Upper lobe of left lung (tissue), 4 donors: ENCODE data around the gene OR51B5.

Source experiments
- CTCF ChIP-seq, 6 experiments: fragments of 450-650 bp in 4 of 6; fragments of 200-600 bp in 2 of 6; sonication (generic) in 2 of 6; IDR thresholded peaks; one replicate each; pipeline ENCODE4 v1.5.1; 2016 to 2019; ENCODE audit warnings: antibody characterized with exemption in 6 of 6
- EP300 ChIP-seq, 4 donors: sonication (generic); formaldehyde crosslinking; IDR thresholded peaks; one replicate each; pipeline ENCODE4 v1.5.1; 2017; ENCODE audit warnings: antibody characterized with exemption in 4 of 4, control low read depth in 2 of 4
- POLR2A ChIP-seq, 4 donors: fragments of 450-650 bp; IDR thresholded peaks; one replicate each; pipeline ENCODE4 v1.5.1; 2016 to 2017; ENCODE audit warnings: antibody characterized with exemption in 4 of 4, mild to moderate bottlenecking in 2 of 4
- POLR2AphosphoS5 ChIP-seq, 2 donors: sonication (generic); formaldehyde crosslinking; IDR thresholded peaks; one replicate each; pipeline ENCODE4 v1.5.1; 2017; ENCODE audit warnings: antibody characterized with exemption in 2 of 2

GRCh38 chr11:5310423-5310822, 32.9 kb downstream of the OR51B5 start:
- TF ChIP-seq CTCF (IDR thresholded peaks at IDR 0.05) = no peak
- no peak for TF ChIP-seq EP300 (IDR thresholded peaks at IDR 0.05)
- TF ChIP-seq POLR2AphosphoS5 (IDR thresholded peaks at IDR 0.05) = no peak
- no peak for TF ChIP-seq POLR2A (IDR thresholded peaks at IDR 0.05)
